Measurements from ENCODE around the gene PRR36. TPM values are rescaled to one million over a fixed set of nuclear protein-coding genes. Genes with fewer than 3 reads are reported as not detected.

Gene PRR36
- total RNA-seq, 1 donor from 2014 or later = 2.6 TPM

DNA sequence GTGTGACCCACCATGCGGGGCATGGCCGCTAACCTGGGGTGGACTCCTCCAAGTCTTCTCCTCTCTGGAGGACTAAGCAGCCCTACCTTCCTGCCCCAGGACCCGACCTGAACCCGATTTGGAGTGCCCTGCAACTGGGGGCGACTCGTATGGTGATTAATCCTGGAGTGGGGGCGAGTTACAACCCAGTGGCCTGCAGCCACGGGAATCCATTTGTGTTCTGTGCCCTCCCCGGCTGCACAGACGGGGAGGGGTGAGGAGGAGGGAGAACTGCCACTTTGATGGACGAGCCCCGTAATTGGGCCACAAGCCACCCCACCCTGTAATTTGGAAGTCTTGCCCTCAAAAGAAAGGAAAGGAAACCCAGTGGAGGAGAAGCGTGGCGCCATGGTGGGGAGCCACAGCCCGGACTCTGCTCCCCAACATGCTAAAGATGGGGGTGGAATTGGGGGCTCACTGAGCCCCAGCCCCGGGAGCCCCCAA lies 18.0 kb downstream of the PRR36 start:
- H3K27ac ChIP-seq = no peak overlapping the region
- DNase-seq = no peak
- TF ChIP-seq, protein P1, sequence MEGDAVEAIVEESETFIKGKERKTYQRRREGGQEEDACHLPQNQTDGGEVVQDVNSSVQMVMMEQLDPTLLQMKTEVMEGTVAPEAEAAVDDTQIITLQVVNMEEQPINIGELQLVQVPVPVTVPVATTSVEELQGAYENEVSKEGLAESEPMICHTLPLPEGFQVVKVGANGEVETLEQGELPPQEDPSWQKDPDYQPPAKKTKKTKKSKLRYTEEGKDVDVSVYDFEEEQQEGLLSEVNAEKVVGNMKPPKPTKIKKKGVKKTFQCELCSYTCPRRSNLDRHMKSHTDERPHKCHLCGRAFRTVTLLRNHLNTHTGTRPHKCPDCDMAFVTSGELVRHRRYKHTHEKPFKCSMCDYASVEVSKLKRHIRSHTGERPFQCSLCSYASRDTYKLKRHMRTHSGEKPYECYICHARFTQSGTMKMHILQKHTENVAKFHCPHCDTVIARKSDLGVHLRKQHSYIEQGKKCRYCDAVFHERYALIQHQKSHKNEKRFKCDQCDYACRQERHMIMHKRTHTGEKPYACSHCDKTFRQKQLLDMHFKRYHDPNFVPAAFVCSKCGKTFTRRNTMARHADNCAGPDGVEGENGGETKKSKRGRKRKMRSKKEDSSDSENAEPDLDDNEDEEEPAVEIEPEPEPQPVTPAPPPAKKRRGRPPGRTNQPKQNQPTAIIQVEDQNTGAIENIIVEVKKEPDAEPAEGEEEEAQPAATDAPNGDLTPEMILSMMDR (IDR thresholded peaks at IDR 0.05) = no peak
- intact Hi-C loops (cut with DNase I) = no loop called here
- no peaks in the 10 kb centered on the region for H3K4me1 ChIP-seq
- no peak overlapping the region for H3K4me3 ChIP-seq
- no peak for ATAC-seq
- peaks cover 4% of the 10 kb centered on the region for H3K27me3 ChIP-seq
- H3K9me3 ChIP-seq = no peaks in the 10 kb centered on the region
- no peaks in the 10 kb centered on the region for H3K36me3 ChIP-seq

DNA sequence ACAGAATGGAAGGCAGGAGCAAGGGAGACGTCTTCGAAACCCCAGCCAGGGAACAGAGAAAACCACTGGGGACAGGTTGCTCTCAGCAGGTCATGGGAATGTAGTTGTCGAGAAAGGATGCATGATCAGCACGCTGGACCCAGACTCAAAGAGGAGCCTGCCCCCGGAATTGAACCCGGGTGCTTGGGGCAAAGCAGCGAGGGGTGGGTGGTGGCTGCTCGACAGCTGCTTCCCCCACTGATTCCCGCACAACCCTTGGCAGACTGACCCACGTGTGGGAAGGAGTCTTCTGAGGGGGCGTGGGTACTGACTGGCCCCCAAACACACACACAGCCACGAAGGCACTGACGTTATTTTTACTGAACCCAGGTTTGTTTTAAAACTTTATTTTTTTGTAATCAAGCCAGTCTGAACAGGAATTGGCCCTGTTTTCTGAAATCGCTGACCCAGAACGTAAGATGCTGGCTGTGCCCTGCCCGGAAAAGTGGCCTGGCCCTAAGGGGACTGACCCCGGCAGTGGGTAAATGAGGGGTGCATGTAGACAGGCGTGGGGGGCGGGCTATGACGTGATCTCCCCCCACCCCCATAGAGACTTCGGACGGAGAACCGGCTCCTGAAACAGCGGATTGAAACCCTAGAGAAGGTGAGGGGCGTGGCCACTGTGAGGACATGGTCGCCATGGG lies 18.6 kb downstream of the PRR36 start:
- Histone ChIP-seq H3K27ac (no peak overlapping the region), H3K9me3 (no peaks in the 10 kb centered on the region), H3K27me3 (no peaks in the 10 kb centered on the region), H3K36me3 (no peaks in the 10 kb centered on the region), H3K4me3 (no peak overlapping the region), H3K4me1 (no peaks in the 10 kb centered on the region)
- DNase-seq (no peak), ATAC-seq (no peak)
- intact Hi-C loops (cut with DNase I) = no loop called here
- TF ChIP-seq, protein P1 (IDR thresholded peaks at IDR 0.05) = no peak

DNA sequence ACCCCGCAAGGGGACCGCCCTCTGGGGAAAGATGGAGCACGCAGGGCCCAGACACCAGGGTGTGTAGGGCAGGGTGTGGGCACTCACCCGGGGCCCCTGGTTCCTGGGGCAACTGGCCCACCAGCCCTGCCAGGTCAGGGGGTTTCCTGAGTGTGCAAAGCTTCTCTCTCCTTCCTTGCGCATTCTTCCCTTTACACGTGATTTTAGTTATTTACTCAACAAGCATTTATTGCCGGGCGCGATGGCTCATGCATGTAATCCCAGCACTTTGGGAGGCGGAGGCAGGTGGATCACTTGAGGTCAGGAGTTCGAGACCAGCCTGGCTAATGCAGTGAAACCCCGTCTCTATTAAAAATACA lies 20.4 kb downstream of the PRR36 start:
- Histone ChIP-seq H3K27me3 (no peaks in the 10 kb centered on the region), H3K4me1 (no peaks in the 10 kb centered on the region), H3K36me3 (no peaks in the 10 kb centered on the region), H3K4me3 (no peak overlapping the region), H3K27ac (no peak overlapping the region), H3K9me3 (no peaks in the 10 kb centered on the region)
- intact Hi-C loops (cut with DNase I) = no loop called here
- DNase-seq (no peak), ATAC-seq (no peak)
- TF ChIP-seq, protein P1 (IDR thresholded peaks at IDR 0.05) = no peak

DNA sequence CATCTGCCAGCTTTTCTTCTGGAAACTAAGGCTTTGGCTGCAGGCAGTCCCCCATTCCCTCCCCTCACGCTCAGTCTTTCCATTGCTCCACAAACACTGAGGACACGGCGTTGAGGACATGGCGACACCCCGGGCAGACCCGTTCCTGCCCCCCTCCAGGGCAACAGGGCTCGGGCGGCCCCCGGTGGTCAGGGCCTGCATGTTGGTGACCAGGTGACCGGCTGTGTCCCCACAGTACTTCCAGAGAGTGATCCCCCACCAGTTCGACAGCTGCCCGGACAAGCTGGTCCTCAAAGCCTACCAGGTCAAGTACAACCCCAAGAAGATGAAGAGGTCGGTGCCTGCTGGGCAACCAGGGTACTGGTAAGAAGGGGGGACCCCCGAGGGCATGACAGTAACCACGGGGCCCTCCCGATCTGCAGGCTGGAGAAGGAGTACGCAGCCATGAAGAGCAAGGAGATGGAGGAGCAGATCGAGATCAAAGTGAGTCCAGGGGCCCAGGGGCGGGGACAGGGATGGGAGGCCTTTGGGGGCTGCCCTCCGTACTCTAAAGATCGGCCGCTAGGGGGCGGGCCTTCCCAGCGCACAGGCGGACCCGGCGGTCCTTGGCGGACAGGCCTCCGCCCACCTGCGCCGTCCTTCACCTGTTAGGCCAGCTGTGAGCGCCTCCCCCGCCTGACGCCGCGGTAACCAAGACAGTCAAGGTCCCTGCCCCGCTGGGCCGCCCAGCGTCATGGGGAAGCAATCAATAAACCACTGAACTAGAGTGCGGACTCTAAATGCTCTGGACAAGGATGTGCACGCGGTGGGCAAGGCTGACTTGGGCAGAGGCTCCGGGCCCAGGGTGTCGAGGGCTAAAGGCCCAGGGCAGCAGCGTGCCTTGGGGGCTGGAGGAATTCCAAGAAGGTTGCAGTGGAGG lies 21.1 kb downstream of the PRR36 start:
- DNase-seq = peak; percentile 92
- intact Hi-C loops (cut with DNase I) = no loop called here
- peak; percentile 86 for ATAC-seq
- H3K27ac ChIP-seq = no peak overlapping the region
- H3K36me3 ChIP-seq = no peaks in the 10 kb centered on the region
- TF ChIP-seq, protein P1 (IDR thresholded peaks at IDR 0.05) = peak; percentile 83
- no peak overlapping the region for H3K4me3 ChIP-seq
- H3K4me1 ChIP-seq = no peaks in the 10 kb centered on the region
- H3K9me3 ChIP-seq = no peaks in the 10 kb centered on the region
- H3K27me3 ChIP-seq = no peaks in the 10 kb centered on the region

DNA sequence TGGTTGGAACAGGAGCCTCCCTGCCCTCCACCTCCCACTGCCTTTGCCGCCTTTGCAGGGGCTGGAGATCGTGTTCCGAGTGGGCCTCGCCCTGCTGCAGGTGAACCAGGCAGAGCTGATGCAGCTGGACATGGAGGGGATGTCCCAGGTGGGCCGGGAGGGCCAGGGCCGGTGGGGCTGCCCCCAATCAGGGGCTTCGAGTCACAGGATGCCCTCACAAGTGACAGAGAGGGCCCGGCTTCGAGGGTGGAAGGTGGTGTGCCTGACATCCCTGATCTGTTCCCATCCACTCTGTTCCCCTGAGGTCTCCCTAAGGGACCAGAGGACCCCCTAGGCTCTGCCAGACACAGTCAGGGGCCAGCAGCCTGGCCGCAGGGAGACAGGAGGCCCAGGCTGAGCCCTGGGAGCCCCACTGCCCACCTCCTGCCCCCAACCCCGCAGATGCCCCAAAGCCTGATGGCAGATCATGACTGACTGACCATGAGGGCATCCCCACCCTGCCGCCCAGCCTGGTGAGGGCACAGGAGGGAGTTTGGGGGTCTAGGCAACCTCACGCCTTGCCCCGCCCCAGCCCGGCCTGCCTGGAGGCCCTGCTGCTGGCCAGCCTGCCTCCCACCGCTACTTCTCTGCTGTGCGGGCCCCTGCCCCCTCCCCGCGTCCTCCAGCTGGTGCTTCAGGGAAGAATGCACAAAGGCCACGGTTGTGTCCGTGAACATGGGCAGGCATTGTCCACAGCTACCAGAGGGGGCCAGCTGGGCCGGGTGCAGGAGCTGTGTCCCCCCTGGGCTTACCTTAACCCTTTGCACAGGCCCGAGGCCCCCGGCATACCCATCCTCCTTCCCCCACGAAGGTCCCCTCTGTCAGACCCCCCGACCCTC lies 22.3 kb downstream of the PRR36 start:
- Histone ChIP-seq H3K9me3 (no peaks in the 10 kb centered on the region), H3K36me3 (no peaks in the 10 kb centered on the region), H3K27me3 (no peaks in the 10 kb centered on the region), H3K4me3 (no peak overlapping the region), H3K4me1 (no peaks in the 10 kb centered on the region), H3K27ac (no peak overlapping the region)
- DNase-seq = no peak
- intact Hi-C loops (cut with DNase I) = no loop called here
- TF ChIP-seq, protein P1 (IDR thresholded peaks at IDR 0.05) = no peak
- ATAC-seq = no peak
